Measurements from ENCODE around the gene TANK.

- TF ChIP-seq POLR2AphosphoS5 (IDR thresholded peaks at IDR 0.05; ENCODE audit: low read depth, low read length) (no peak), POU2F2 (IDR thresholded peaks at IDR 0.05; ENCODE audit: low read depth, low read length) (no peak), POLR2A (IDR thresholded peaks at IDR 0.05; ENCODE audit: low read depth, low read length) (no peak), TAF1 (IDR thresholded peaks at IDR 0.05; ENCODE audit: low read depth, low read length) (no peak)
These were observed 13.9 kb upstream of the TANK start for GRCh38 chr2:161146209-161146775.

Measured in GM12891 (cell line).